Lung (tissue), 12 donors: ENCODE results near the gene DGKH. TPM values are rescaled to one million over a fixed set of nuclear protein-coding genes. Genes with fewer than 3 reads are reported as not detected.

Source experiments
- ATAC-seq: fragments of 200-7000 bp; cut with Tn5 transposase; one replicate; pipeline ENCODE4 v1.9.1; 2020; ENCODE audit warnings: moderate number of reproducible peaks; ENCODE audit not compliant: insufficient read depth, low FRiP score
- DNase-seq, 3 donors: peaks; one replicate each; pipeline ENCODE4 v3.0.0-alpha.2; 2013 to 2017
- H3K27ac ChIP-seq, 2 donors: one replicate each; pipeline ENCODE4 v1.5.1; 2013; ENCODE audit warnings: mild to moderate bottlenecking in 2 of 2, moderate library complexity in 2 of 2, control low read depth in 1 of 2, inconsistent platforms in 1 of 2, low read depth in 1 of 2, low read length in 1 of 2
- H3K27me3 ChIP-seq, 3 donors: one replicate each; pipeline ENCODE4 v1.5.1; 2013; ENCODE audit warnings: low read length in 2 of 3; ENCODE audit not compliant: control insufficient read depth in 3 of 3, insufficient read depth in 3 of 3
- H3K36me3 ChIP-seq, 4 donors: one replicate each; pipeline ENCODE4 v1.5.1; 2013; ENCODE audit warnings: low read length in 4 of 4, mild to moderate bottlenecking in 1 of 4, moderate library complexity in 1 of 4; ENCODE audit not compliant: control insufficient read depth in 4 of 4, insufficient read depth in 4 of 4
- H3K4me1 ChIP-seq, 5 donors: one replicate each; pipeline ENCODE4 v1.5.1; 2013; ENCODE audit warnings: low read length in 5 of 5, mild to moderate bottlenecking in 2 of 5, moderate library complexity in 1 of 5; ENCODE audit not compliant: control insufficient read depth in 5 of 5, insufficient read depth in 5 of 5
- H3K4me3 ChIP-seq: one replicate; pipeline ENCODE4 v1.5.1; 2013; ENCODE audit warnings: mild to moderate bottlenecking, control low read depth, moderate library complexity
- H3K9ac ChIP-seq, 2 donors: one replicate each; pipeline ENCODE4 v1.5.1; 2013; ENCODE audit warnings: low read length in 2 of 2, control low read depth in 1 of 2; ENCODE audit not compliant: insufficient read depth in 1 of 2
- H3K9me3 ChIP-seq, 4 donors: one replicate each; pipeline ENCODE4 v1.5.1; 2013; ENCODE audit warnings: low read length in 3 of 4, mild to moderate bottlenecking in 1 of 4, moderate library complexity in 1 of 4; ENCODE audit not compliant: control insufficient read depth in 4 of 4, insufficient read depth in 3 of 4
- whole genome bisulfite sequencing, 2 donors: extraction: QIAGEN DNeasy Blood & Tissue Kit; methylation state at CpG; one replicate each; pipeline ENCODE4 v1.1.7; 2013; 5-methylcytosine and 5-hydroxymethylcytosine counted together
- polyA plus RNA-seq, 2 donors: library from polyadenylated mRNA; stranded (reverse); fragments of 200-250 nt; gene quantifications; one replicate each; pipeline ENCODE4 v1.2.1, GENCODE V29; 2013
- total RNA-seq, 2 donors: library from RNA; depleted of rRNA in 1 of 2; stranded (reverse); fragments of >200 nt in 1 of 2; gene quantifications; one replicate each; pipeline ENCODE4 v1.2.1, GENCODE V29; 2014 to 2021
- TF ChIP-seq, protein P1 (sequence below): IDR thresholded peaks from 2 replicates; pipeline ENCODE4 v1.5.1; 2012; ENCODE audit warnings: mild to moderate bottlenecking; ENCODE audit errors: control extremely low read depth, extremely low read depth
- donor health status: control.
- donor health status: control.
- donor health status: Bipolar disorder and iron deficiency.
- donor health status: healthy.
- donor health status: DM: yes; HTN: yes; CAD: no.

Gene DGKH
- total and polyA plus RNA-seq, 4 donors, result 2.2 to 33.1 (median 11.4) TPM

DNA sequence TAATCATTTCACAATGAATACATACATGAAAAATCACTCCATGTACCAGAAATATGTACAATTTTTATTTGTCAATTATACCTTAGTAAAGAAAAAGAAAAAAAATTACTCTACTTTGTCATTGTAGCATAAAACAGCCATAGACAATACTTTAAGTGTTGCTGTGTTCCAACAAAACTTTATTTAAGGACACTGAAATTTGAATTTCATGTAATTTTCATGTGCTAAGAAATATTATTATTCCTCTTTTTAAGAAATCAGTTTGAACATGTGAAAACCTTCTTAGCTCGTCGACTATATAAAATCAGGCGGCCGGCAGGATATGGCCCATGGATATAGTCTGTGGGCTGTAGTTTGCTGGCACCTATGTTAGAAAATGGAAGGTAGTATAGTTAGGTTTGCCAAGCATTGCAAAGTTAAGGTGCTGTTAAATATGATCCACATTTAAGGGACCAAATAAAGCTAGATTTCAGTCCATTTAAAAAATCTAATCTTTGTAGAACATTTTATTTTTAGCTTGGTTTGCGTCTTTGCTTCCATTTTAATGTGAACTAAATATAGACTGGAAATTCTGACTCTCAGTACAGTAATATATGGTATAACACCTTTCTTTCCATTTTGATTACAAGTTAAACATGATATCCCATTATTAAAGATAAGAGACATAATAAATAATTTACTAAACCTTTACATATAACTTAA is 6.5 kb downstream of the DGKH start:
- ATAC-seq (no peak), DNase-seq (no peak)
- H3K4me1 ChIP-seq, result peaks cover 0 to 2% (median 0%) of the 10 kb centered on the region in 5 donors
- no peak overlapping the region for H3K27ac ChIP-seq
- no peak overlapping the region for H3K4me3 ChIP-seq
- TF ChIP-seq, protein P1, sequence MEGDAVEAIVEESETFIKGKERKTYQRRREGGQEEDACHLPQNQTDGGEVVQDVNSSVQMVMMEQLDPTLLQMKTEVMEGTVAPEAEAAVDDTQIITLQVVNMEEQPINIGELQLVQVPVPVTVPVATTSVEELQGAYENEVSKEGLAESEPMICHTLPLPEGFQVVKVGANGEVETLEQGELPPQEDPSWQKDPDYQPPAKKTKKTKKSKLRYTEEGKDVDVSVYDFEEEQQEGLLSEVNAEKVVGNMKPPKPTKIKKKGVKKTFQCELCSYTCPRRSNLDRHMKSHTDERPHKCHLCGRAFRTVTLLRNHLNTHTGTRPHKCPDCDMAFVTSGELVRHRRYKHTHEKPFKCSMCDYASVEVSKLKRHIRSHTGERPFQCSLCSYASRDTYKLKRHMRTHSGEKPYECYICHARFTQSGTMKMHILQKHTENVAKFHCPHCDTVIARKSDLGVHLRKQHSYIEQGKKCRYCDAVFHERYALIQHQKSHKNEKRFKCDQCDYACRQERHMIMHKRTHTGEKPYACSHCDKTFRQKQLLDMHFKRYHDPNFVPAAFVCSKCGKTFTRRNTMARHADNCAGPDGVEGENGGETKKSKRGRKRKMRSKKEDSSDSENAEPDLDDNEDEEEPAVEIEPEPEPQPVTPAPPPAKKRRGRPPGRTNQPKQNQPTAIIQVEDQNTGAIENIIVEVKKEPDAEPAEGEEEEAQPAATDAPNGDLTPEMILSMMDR, result no peak
- peaks cover 0 to 3% (median 1%) of the 10 kb centered on the region in 4 donors for H3K36me3 ChIP-seq
- no peak overlapping the region for H3K9ac ChIP-seq
- WGBS, 2 donors, result 81 to 89% methylated on average over 5 of the region's 5 CpGs
- peaks cover 0 to 3% (median 0%) of the 10 kb centered on the region in 4 donors for H3K9me3 ChIP-seq
- no peaks in the 10 kb centered on the region for H3K27me3 ChIP-seq

DNA sequence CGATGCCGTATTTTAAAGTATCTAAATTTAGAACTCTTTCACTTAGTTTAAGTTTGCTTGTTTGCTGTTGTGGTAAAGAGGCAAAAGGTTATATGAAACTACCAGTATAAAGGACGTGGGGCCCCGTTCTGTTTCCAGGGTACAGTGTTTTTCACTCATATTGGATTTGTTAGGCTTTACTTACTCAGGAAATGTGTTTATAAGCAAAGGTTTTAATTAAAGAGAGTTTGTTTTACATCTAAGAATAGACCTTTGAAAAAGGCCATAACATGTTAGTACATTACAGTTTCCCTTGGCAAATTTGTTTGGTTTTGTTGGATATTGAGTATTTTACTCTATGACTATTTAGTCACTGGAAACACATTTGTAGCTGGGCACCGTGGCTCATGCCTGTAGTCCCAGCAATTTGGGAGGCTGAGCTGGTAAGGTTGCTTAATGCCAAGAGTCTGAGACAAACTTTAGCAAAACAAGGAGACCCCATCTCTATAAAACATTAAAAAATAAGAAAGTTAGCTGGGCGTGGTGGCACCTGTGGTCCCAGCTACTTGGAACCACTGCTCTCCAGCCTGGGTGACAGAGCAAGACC is 7.1 kb downstream of the DGKH start:
- 62 to 85% methylated on average over 6 of the region's 6 CpGs for WGBS, 2 donors
- ATAC-seq (no peak), DNase-seq (no peak)
- H3K4me1 ChIP-seq, result peaks cover 0 to 2% (median 0%) of the 10 kb centered on the region in 5 donors
- TF ChIP-seq, protein P1, result no peak
- H3K9me3 ChIP-seq, result peaks cover 0 to 3% (median 0%) of the 10 kb centered on the region in 4 donors
- no peak overlapping the region for H3K27ac ChIP-seq
- H3K9ac ChIP-seq, result no peak overlapping the region
- H3K27me3 ChIP-seq, result no peaks in the 10 kb centered on the region
- H3K4me3 ChIP-seq, result no peak overlapping the region
- H3K36me3 ChIP-seq, result peaks cover 0 to 3% (median 1%) of the 10 kb centered on the region in 4 donors

DNA sequence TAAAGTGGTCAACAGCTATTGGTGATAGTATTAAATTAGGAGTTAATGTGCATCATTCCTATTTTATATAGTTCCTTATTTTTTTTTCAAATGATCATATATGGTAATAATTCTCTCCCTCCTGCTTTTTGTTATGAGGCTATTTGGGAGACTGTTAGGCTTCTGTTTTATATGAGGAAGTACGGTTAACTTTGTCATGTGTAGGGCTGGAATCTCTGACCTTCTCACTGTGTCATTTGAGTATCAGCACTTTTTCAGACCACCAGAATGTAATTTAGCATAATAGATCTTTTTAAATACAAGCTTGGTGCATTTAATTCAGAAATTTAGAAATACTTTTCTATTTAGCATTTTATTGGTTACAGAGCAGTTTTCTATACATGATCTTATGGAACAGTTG is 7.7 kb downstream of the DGKH start:
- H3K4me3 ChIP-seq, result no peak overlapping the region
- H3K27me3 ChIP-seq, result no peaks in the 10 kb centered on the region
- H3K36me3 ChIP-seq, result peaks cover 0 to 3% (median 1%) of the 10 kb centered on the region in 4 donors
- peaks cover 0 to 2% (median 0%) of the 10 kb centered on the region in 5 donors for H3K4me1 ChIP-seq
- H3K9ac ChIP-seq, result no peak overlapping the region
- DNase-seq (no peak), ATAC-seq (no peak)
- no peak overlapping the region for H3K27ac ChIP-seq
- peaks cover 0 to 3% (median 0%) of the 10 kb centered on the region in 4 donors for H3K9me3 ChIP-seq
- TF ChIP-seq, protein P1, result no peak
- WGBS, 2 donors, result 46 to 65% methylated on average over 1 of the region's 1 CpG
